Gastroesophageal sphincter (tissue), 4 donors: ENCODE results near the gene BRD4. TPM values are rescaled to one million over a fixed set of nuclear protein-coding genes. Genes with fewer than 3 reads are reported as not detected.
A peak's percentile ranks its signal among the peaks of the same experiment; 100 is the strongest.

Source experiments
- ATAC-seq: fragments of 150-250 bp; one replicate; pipeline ENCODE4 v1.9.1; 2016; ENCODE audit warnings: mild to moderate bottlenecking, moderate library complexity
- H3K27ac ChIP-seq, 4 donors: fragments of 200-600 bp; sonication (generic) in 3 of 4; 1 replicate in 3 of 4; 2 replicates in 1 of 4; pipeline ENCODE4 v1.5.1; 2016 to 2019
- H3K27me3 ChIP-seq: fragments of 200-600 bp; sonication (generic); one replicate; pipeline ENCODE4 v1.5.1; 2019
- H3K36me3 ChIP-seq, 2 donors: fragments of 200-600 bp; sonication (generic); one replicate each; pipeline ENCODE4 v1.5.1; 2019; ENCODE audit warnings: control low read depth in 1 of 2
- H3K4me1 ChIP-seq, 3 donors: fragments of 200-600 bp; sonication (generic); 1 replicate in 2 of 3; 2 replicates in 1 of 3; pipeline ENCODE4 v1.5.1; 2016 to 2019; ENCODE audit warnings: control low read depth in 2 of 3
- H3K4me3 ChIP-seq, 2 donors: fragments of 200-600 bp; sonication (generic); one replicate each; pipeline ENCODE4 v1.5.1; 2019; ENCODE audit warnings: mild to moderate bottlenecking in 1 of 2, moderate library complexity in 1 of 2
- H3K9me3 ChIP-seq, 3 donors: fragments of 200-600 bp; sonication (generic); one replicate each; pipeline ENCODE4 v1.5.1; 2017 to 2019; ENCODE audit warnings: control low read depth in 2 of 3
- CTCF ChIP-seq, 4 experiments: fragments of 200-600 bp in 2 of 4; fragments of 450-650 bp in 2 of 4; sonication (generic) in 1 of 4; IDR thresholded peaks; one replicate each; pipeline ENCODE4 v1.5.1; 2017 to 2019; ENCODE audit warnings: antibody characterized with exemption in 4 of 4, mild to moderate bottlenecking in 2 of 4, moderate library complexity in 2 of 4
- EP300 ChIP-seq: sonication (generic); formaldehyde crosslinking; IDR thresholded peaks from one replicate; pipeline ENCODE4 v1.6.1; 2017; ENCODE audit warnings: antibody characterized with exemption, mild to moderate bottlenecking
- POLR2A ChIP-seq, 2 donors: fragments of 450-650 bp; IDR thresholded peaks; one replicate each; pipeline ENCODE4 v1.6.1; 2017; ENCODE audit warnings: antibody characterized with exemption in 2 of 2, mild to moderate bottlenecking in 2 of 2, moderate library complexity in 1 of 2
- POLR2AphosphoS5 ChIP-seq: sonication (generic); formaldehyde crosslinking; IDR thresholded peaks from one replicate; pipeline ENCODE4 v1.6.1; 2017; ENCODE audit warnings: antibody characterized with exemption
- WGBS, 2 donors: methylation state at CpG; one replicate each; pipeline ENCODE4 v1.1.5; 2018; ENCODE audit warnings: low coverage in 1 of 2; 5-methylcytosine and 5-hydroxymethylcytosine counted together
- total RNA-seq, 4 donors: library from RNA; depleted of rRNA; stranded (reverse); fragments of >200 nt; gene quantifications; one replicate each; pipeline ENCODE4 v1.1.0, GENCODE V29; 2016

Gene BRD4
- total RNA-seq, 4 donors from 2014 or later = 29.6 to 49.3 (median 34.4) TPM

GRCh38 chr19:15213715-15214381, 118.5 kb downstream of the BRD4 start:
- Histone ChIP-seq H3K36me3 (no peaks in the 10 kb centered on the region), H3K4me1 (no peaks in the 10 kb centered on the region), H3K27ac (peak overlapping the region in 2 of 4 donors; percentile 9 to 26), H3K4me3 (no peak overlapping the region), H3K27me3 (no peaks in the 10 kb centered on the region), H3K9me3 (no peaks in the 10 kb centered on the region)
- no peak for ATAC-seq
- 55% methylated on average over 6 of the region's 15 CpGs; no CpG with 5 or more reads in 1 of the 2 donors for WGBS, 2 donors
- no peak for TF ChIP-seq CTCF (IDR thresholded peaks at IDR 0.05)
- TF ChIP-seq POLR2AphosphoS5 = no peak
- TF ChIP-seq EP300 = no peak
- TF ChIP-seq POLR2A (IDR thresholded peaks at IDR 0.05) = no peak

GRCh38 chr19:15212711-15213110, 119.6 kb downstream of the BRD4 start:
- Histone ChIP-seq H3K27me3 (no peaks in the 10 kb centered on the region), H3K4me1 (no peaks in the 10 kb centered on the region), H3K36me3 (no peaks in the 10 kb centered on the region), H3K27ac (no peak overlapping the region), H3K4me3 (no peak overlapping the region), H3K9me3 (no peaks in the 10 kb centered on the region)
- 87 to 88% methylated on average over 3 to 9 of the region's 12 CpGs for WGBS, 2 donors
- no peak for ATAC-seq
- TF ChIP-seq POLR2A (IDR thresholded peaks at IDR 0.05) = no peak
- TF ChIP-seq EP300 = no peak
- TF ChIP-seq CTCF (IDR thresholded peaks at IDR 0.05) = no peak
- TF ChIP-seq POLR2AphosphoS5 = no peak

DNA sequence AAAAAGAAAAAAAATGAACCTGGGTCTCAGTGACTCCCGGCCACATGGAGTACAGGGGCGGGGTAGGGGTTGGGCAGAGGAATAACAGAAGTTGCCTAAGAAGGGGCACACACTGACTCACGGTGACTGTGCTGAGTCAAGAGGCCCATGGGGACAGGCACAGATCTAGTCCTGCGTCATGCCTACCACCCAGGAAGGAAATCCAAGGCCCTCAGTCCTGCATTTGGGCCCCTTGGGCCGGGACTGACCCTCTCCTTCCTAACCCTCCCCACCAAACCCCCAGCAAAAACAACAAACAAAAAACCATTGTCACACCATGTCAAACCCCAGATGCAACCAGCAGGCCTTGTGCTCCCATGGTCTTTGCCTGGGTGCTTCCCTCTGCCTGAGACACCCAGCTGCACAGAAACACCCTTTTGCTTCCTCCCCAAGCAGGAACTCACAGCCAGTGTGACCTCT, 122.0 kb downstream of the BRD4 start:
- H3K9me3 ChIP-seq = peaks cover 0 to 3% (median 0%) of the 10 kb centered on the region in 3 donors
- no peak overlapping the region for H3K4me3 ChIP-seq
- no peaks in the 10 kb centered on the region for H3K36me3 ChIP-seq
- peaks cover 4% of the 10 kb centered on the region for H3K27me3 ChIP-seq
- H3K27ac ChIP-seq = peak overlapping the region in 2 of 4 donors; percentile 24 to 32
- ATAC-seq = peak; percentile 83
- H3K4me1 ChIP-seq = no peaks in the 10 kb centered on the region
- TF ChIP-seq POLR2AphosphoS5 (no peak), CTCF (IDR thresholded peaks at IDR 0.05) (no peak), EP300 (no peak), POLR2A (IDR thresholded peaks at IDR 0.05) (no peak)
- WGBS, 2 donors = 58 to 78% methylated on average over 4 to 5 of the region's 5 CpGs

DNA sequence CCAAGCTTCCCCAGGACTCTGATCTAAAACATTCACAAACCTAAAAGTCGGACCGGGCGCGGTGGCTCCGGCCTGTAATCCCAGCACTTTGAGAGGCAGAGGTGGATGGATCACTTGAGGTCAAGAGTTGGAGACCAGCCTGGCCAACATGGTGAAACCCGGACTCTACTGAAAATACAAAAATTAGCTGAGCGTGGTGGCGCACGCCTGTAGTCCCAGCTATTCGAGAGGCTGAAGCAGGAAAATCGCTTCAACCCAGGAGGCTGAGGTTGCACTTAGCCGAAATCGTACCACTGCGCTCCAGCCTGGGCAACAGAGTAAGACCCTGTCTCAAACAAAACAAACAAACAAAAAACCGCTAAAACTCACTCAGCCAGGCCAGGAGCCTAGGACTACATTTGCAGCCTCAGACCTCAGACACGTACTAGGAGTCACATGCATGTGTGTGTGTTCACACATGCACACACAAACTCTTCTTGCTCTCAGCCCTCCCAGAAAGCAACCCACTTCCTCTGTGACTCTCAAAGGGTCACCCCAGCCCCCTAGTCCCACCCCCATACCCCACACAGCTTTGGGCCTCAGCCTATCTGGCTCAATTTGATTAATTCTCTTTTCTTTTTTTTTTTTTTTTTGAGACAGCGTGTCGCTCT, 130.8 kb downstream of the BRD4 start:
- H3K27me3 ChIP-seq = peaks cover 65% of the 10 kb centered on the region
- 80 to 97% methylated on average over 1 to 14 of the region's 18 CpGs for WGBS, 2 donors

More for the DNA sequence above, 130.8 kb downstream of the BRD4 start:
- peaks cover 0 to 24% (median 10%) of the 10 kb centered on the region in 3 donors for H3K4me1 ChIP-seq
- TF ChIP-seq CTCF (IDR thresholded peaks at IDR 0.05) = no peak
- TF ChIP-seq EP300 = no peak
- TF ChIP-seq POLR2AphosphoS5 = no peak
- no peak for TF ChIP-seq POLR2A (IDR thresholded peaks at IDR 0.05)
- no peaks in the 10 kb centered on the region for H3K36me3 ChIP-seq
- peak overlapping the region in 1 of 2 donors; percentile 54 for H3K4me3 ChIP-seq
- peaks cover 0 to 3% (median 0%) of the 10 kb centered on the region in 3 donors for H3K9me3 ChIP-seq
- no peak for ATAC-seq
- peak overlapping the region in 2 of 4 donors; percentile 22 to 63 for H3K27ac ChIP-seq
